OCI-M1 (cell line): ENCODE measurements around the gene ATXN1.
A peak's percentile ranks its signal among the peaks of the same experiment; 100 is the strongest.

Experiments used
- DNase-seq: peaks from one replicate; lab custom pipeline; 2025; lab: John Stamatoyannopoulos, UW

The ATXN1 gene

GRCh38 chr6:16331384-16332174, 429.7 kb downstream of the ATXN1 start:
- peak; percentile 83 for DNase-seq

GRCh38 chr6:16329233-16329632, 432.0 kb downstream of the ATXN1 start:
- DNase-seq, result no peak

GRCh38 chr6:16327777-16328325, 433.4 kb downstream of the ATXN1 start:
- no peak for DNase-seq

GRCh38 chr6:16326971-16327776, 434.1 kb downstream of the ATXN1 start:
- DNase-seq, result no peak

GRCh38 chr6:16326531-16326930, 434.7 kb downstream of the ATXN1 start:
- DNase-seq, result no peak

GRCh38 chr6:16324606-16325225, 436.5 kb downstream of the ATXN1 start:
- no peak for DNase-seq

DNA sequence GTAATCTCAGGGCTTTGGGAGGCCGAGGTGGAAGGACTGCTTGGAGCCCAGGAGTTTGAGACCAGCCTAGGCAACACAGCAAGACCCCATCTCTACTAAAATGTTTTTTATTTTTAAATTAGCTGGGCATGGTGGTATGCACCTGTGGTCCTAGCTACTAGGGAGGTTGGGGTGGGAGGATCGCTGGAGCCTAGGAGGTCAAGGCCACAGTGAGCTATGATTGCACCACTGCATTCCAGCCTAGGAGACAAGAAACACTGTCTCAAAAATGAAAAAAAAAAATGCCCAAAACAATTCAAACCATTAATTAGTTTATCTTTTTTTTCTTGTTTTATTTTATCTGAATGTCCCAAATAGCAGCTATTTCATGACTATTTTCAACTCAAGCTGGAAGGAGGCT, 437.1 kb downstream of the ATXN1 start:
- no peak for DNase-seq

DNA sequence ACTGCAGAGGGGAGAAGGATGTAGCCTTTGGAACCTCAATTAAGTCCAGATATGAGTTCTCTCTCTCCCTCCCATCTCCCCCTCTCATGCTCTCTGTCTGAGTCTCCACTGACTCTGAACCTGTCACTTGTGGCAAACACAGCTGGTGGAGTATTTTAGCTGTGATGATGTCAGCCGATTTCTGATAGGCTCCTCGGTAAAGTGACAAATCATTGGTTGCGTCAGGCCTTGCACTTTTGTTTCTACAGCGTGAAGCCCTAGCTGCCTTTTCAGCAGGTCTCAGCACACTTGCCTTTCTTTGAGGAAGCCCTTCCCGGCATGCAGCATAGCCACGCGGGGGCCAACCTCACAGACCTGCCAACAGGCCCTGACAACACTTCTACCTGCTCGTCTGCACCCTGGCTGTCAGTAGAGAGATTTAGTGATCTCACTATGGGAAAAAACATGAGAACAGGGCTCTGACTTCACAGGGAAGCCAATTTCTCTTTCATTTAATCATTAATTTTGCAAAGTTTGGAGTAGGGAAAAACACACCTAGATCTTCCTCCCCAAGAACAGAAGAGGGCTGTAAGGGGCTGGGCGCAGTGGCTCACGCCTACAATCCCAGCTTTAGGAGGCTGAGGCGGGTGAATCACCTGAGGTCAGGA, 438.5 kb downstream of the ATXN1 start:
- DNase-seq, result peak; percentile 97

DNA sequence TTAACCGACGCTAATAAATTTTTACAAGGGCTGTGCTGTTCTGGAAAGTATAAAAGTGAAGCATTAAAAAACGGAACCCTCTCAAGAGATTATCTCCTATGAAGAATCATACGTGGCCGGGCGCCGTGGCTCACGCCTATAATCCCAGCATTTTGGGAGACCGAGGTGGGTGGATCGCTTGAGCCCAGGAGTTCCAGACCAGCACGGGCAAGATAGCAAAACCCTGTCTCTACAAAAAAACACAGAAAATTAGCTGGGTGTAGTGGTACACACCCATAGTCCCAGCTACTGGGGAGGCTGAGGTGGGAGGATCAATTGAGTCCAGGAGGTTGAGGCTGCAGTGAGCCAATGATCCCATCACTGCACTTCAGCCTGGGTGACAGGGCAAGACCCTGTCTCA, 439.4 kb downstream of the ATXN1 start:
- no peak for DNase-seq

DNA sequence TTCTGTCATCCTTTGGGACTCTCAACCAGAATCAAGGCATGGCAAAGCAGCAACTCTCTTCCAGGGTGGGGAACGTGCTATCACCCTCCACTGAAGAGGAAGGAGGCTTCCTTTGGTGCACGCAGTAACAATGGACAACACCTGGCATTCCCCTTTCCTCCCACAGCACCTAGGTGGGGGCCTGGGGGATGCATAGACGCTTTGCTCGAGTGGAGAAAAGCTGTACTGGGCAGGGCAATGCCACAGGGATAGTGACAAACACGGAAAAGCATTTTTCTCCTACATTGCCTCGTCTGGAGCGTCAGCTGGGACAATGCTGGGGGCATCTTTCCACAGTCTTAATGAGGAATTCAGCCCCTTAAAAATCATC, 439.9 kb downstream of the ATXN1 start:
- no peak for DNase-seq

DNA sequence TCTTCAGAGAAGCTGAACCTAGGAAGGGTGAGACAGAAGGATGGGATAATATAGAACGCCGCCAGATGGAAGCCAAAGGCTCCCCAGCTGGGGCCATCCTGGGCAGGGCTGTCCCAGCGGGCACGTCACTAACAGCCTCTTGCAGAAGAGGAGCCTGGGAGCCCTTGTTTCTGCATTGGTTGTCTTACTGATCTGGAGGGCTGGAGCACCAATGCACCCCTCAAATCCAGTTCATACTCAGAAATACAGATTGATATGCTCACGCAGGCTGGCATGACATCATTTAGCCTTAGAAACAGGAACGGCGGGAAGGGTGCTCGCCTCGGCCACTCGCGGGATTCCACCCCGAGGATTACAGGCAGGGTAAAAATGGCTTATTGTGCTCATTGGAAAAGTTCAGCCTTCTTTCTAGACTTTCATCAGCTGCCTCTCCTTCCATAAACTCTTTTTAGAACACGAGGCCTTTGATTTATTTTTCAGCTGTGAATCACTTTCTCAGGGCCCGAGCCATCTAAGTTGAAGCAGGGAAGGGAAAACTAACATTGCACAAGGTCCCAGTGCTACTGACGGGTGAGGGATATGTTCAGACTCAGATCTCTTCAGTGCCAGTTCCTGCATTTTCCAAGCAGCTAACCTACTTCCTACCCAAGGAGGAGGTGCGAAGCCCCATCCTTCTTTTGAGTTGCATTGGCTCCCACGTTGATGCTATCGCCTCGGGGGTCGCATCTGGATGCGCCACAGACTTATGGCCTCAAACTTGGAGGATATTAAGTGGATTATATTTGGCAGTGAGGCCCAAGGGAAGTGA, 440.5 kb downstream of the ATXN1 start:
- DNase-seq, result no peak

- peak; percentile 94 for DNase-seq
Observed at GRCh38 chr6:16319813-16320532, 441.3 kb downstream of the ATXN1 start.

GRCh38 chr6:16318953-16319720, 442.1 kb downstream of the ATXN1 start:
- DNase-seq, result no peak

DNA sequence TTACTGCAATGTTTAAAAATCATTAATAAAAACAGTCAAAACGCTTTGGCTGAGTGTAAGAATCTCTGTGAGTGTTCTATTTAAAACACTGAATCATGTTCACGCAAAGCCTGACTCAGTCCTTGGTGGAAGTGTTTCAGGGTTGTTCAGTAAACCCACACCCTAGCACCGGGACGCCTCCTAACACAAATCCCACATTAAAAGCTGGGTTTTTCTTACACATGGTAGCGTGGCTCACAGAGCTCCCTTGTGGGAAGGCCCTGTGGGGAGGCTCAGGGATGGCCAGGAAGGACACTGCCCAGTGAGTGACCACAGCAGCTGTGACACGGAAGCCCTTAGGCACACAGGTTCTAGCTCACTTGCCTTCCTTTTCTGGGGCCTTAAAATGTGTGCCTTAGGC, 442.7 kb downstream of the ATXN1 start:
- DNase-seq, result no peak

DNA sequence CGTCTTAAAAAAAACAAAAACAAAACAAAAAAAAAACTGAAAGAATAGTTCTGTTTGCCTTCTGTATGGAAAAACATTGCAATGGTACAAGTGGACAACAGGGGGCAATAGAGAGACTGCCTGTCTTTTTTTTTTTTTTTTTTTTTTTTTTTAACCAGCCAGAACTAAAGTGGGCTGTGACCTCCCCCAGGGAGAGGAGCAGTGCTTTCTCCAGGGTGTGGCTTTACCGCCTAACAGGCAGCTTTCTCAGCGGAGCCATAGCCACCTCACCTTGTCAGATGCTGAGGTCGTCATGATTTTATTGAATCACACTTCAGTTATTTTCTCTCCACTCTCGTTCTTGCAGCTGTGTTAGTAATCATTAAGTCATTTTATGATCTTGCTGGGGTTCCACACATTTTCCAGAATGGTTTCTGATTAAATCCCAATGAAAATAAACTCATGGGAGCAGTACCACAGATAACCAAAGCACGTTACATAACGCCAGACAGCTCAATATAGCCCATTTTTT, 444.5 kb downstream of the ATXN1 start:
- peak; percentile 74 for DNase-seq

- no peak for DNase-seq
Observed at GRCh38 chr6:16314296-16314695, 447.0 kb downstream of the ATXN1 start.

GRCh38 chr6:16313732-16314131, 447.5 kb downstream of the ATXN1 start:
- no peak for DNase-seq

GRCh38 chr6:16311763-16312162, 449.5 kb downstream of the ATXN1 start:
- DNase-seq, result no peak

GRCh38 chr6:16306334-16306733, 454.9 kb downstream of the ATXN1 start:
- no peak for DNase-seq

DNA sequence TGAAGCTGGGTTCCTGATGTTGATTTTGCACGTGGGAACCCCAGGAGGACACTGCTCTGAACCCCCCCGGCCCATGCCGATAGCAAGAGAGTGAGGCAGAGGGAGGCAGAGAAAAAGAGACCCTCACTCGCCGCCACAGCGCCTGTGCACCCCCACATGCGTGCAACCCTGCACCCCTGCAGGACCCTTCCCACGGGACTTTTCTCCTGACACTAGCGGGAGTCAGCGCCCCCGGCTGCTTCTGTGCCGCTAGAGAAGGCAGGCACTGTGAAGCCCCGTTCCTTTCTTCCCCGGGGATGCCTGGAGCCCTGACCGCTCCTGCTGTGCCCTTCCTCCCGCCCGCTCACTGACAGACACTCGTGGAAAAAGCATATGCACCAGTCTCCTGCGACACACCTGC, 455.5 kb downstream of the ATXN1 start:
- DNase-seq, result no peak
